A549 (cell line): ENCODE data around the gene ACAT2. TPM values are rescaled to one million over a fixed set of nuclear protein-coding genes. Genes with fewer than 3 reads are reported as not detected.

Source experiments
- ATAC-seq, 2 experiments: fragments of 200-7000 bp in 1 of 2; fragments of >200 bp in 1 of 2; cut with Nextera tagmentation in 1 of 2; cut with Tn5 transposase in 1 of 2; 3 replicates each; pipeline versions ENCODE4 v1.8.0 to v1.9.1; 2018 to 2020; ENCODE audit warnings: mild to moderate bottlenecking in 1 of 2, moderate library complexity in 1 of 2
- CTCF ChIA-PET: fragments of 300-600 bp; sonication (Branson Sonifier 250); formaldehyde crosslinking; extraction: SDS; loops from one replicate; lab custom pipeline; 2021; ENCODE audit warnings: antibody characterized with exemption, inconsistent platforms; lab: Yijun Ruan, JAX
- POLR2A ChIA-PET: fragments of 350-600 bp; formaldehyde crosslinking; extraction: SDS; loops from one replicate; lab custom pipeline; 2021; ENCODE audit warnings: antibody characterized with exemption, inconsistent platforms; lab: Yijun Ruan, JAX
- DNase-seq, 2 experiments: peaks; one replicate each; pipeline versions ENCODE4 v3.0.0 to v3.0.0-alpha.2; 2011 to 2016; ENCODE audit warnings: low read depth in 1 of 2, low spot score in 1 of 2
- FAIRE-seq: peaks from 2 replicates; lab custom pipeline; 2011; peaks lifted over from hg19 to GRCh38; lab: Jason Lieb, UNC
- H3K27ac ChIP-seq, 2 experiments: fragments of >200 bp; sonication (Bioruptor Twin); formaldehyde crosslinking; 3 replicates each; pipeline ENCODE4 v1.5.1; 2016 to 2017
- H3K4me1 ChIP-seq: fragments of >200 bp; sonication (Bioruptor Twin); formaldehyde crosslinking; 3 replicates; pipeline ENCODE4 v1.6.1; 2016
- H3K4me2 ChIP-seq: fragments of >200 bp; sonication (Bioruptor Twin); formaldehyde crosslinking; 3 replicates; pipeline ENCODE4 v1.6.1; 2016
- H3K4me3 ChIP-seq: fragments of >200 bp; sonication (Bioruptor Twin); formaldehyde crosslinking; 3 replicates; pipeline ENCODE4 v1.5.1; 2016
- H3K9me3 ChIP-seq: fragments of >200 bp; sonication (Bioruptor Twin); formaldehyde crosslinking; 3 replicates; pipeline ENCODE4 v1.6.1; 2016
- CBX2 ChIP-seq: fragments of 200-600 bp; sonication (generic); IDR thresholded peaks from 2 replicates; pipeline ENCODE4 v1.6.1; 2016; ENCODE audit warnings: low read depth, mild to moderate bottlenecking, borderline replicate concordance
- CEBPB ChIP-seq, 2 experiments: fragments of >200 bp in 1 of 2; sonication (Bioruptor Twin) in 1 of 2; formaldehyde crosslinking in 1 of 2; IDR thresholded peaks; 2 replicates each; pipeline ENCODE4 v1.6.1; 2012 to 2016
- EHMT2 ChIP-seq: fragments of 200-600 bp; sonication (generic); IDR thresholded peaks from 2 replicates; pipeline ENCODE4 v1.6.1; 2016; ENCODE audit warnings: antibody characterized with exemption, low read depth, mild to moderate bottlenecking, moderate library complexity
- FOSB ChIP-seq: fragments of 250-450 bp; sonication (Bioruptor Pico); IDR thresholded peaks from 2 replicates; pipeline ENCODE4 v1.5.0; 2020; ENCODE audit warnings: mild to moderate bottlenecking, moderate library complexity
- FOSL2 ChIP-seq, 2 experiments: fragments of 450-650 bp in 1 of 2; fragments of >200 bp in 1 of 2; sonication (Bioruptor Twin) in 1 of 2; formaldehyde crosslinking; IDR thresholded peaks; 2 replicates each; pipeline versions ENCODE4 v1.5.0 to v1.6.1; 2016 to 2020; ENCODE audit warnings: mild to moderate bottlenecking in 1 of 2, moderate library complexity in 1 of 2
- GATA3 ChIP-seq: IDR thresholded peaks from 2 replicates; pipeline ENCODE4 v1.6.1; 2012; ENCODE audit warnings: borderline replicate concordance
- HEYL ChIP-seq: fragments of 250-450 bp; sonication (Bioruptor Pico); IDR thresholded peaks from 2 replicates; pipeline ENCODE4 v1.8.0; 2021; ENCODE audit warnings: mild to moderate bottlenecking, moderate library complexity
- HOXB5 ChIP-seq: fragments of 250-450 bp; sonication (Bioruptor Pico); IDR thresholded peaks from 2 replicates; pipeline ENCODE4 v1.5.0; 2020; ENCODE audit warnings: mild to moderate bottlenecking, moderate library complexity
- JUN ChIP-seq, 2 experiments: fragments of >200 bp; sonication (Bioruptor Twin); formaldehyde crosslinking; IDR thresholded peaks; 2 replicates in 1 of 2; 3 replicates in 1 of 2; pipeline ENCODE4 v1.6.1; 2016 to 2017
- KDM5A ChIP-seq: fragments of 200-600 bp; sonication (generic); IDR thresholded peaks from 2 replicates; pipeline ENCODE4 v1.6.1; 2016; ENCODE audit warnings: antibody characterized with exemption, mild to moderate bottlenecking
- MAZ ChIP-seq: fragments of 150-350 bp; IDR thresholded peaks from 2 replicates; pipeline ENCODE4 v1.6.1; 2014; ENCODE audit warnings: antibody characterized with exemption, low read depth, low read length, borderline replicate concordance
- MYC ChIP-seq: IDR thresholded peaks from 2 replicates; pipeline ENCODE4 v1.6.1; 2012; ENCODE audit warnings: mild to moderate bottlenecking, inconsistent platforms, low read length, improper control_type of control experiment, borderline replicate concordance
- NFE2L2 ChIP-seq: fragments of 150-350 bp; conservative IDR thresholded peaks from 2 replicates; pipeline ENCODE4 v1.6.1; 2014; ENCODE audit warnings: low read length
- POLR2A ChIP-seq: IDR thresholded peaks from 2 replicates; pipeline ENCODE4 v1.6.1; 2012; ENCODE audit warnings: mild to moderate bottlenecking, low read length
- POLR2AphosphoS2 ChIP-seq: conservative IDR thresholded peaks from 2 replicates; pipeline ENCODE4 v1.6.1; 2012; ENCODE audit warnings: low read length, improper control_type of control experiment, inconsistent platforms
- RFX5 ChIP-seq: fragments of 450-650 bp; IDR thresholded peaks from 2 replicates; pipeline ENCODE4 v1.7.1; 2014; ENCODE audit warnings: antibody characterized with exemption, mild to moderate bottlenecking, moderate library complexity
- ZFP36 ChIP-seq: fragments of 450-650 bp; IDR thresholded peaks from 2 replicates; pipeline ENCODE4 v1.6.1; 2014; ENCODE audit warnings: borderline replicate concordance; ENCODE audit not compliant: partially characterized antibody
- ZNF302 ChIP-seq: fragments of 250-450 bp; sonication (Bioruptor Pico); IDR thresholded peaks from 2 replicates; pipeline ENCODE4 v1.9.0; 2021; ENCODE audit warnings: inconsistent platforms, mild to moderate bottlenecking, moderate library complexity
- ZSCAN20 ChIP-seq: fragments of 250-450 bp; sonication (Bioruptor Pico); IDR thresholded peaks from 2 replicates; pipeline ENCODE4 v1.8.0; 2022; ENCODE audit warnings: mild to moderate bottlenecking, moderate library complexity
- WGBS: methylation state at CpG from one replicate; pipeline ENCODE4 v1.1.6; 2017; ENCODE audit errors: missing lambda C conversion rate; 5-methylcytosine and 5-hydroxymethylcytosine counted together
- polyA plus RNA-seq, 4 experiments: library from polyadenylated mRNA; depleted of rRNA in 3 of 4; stranded (reverse); fragments of >200 nt; fragmentation: RNase III in 1 of 4; extraction: RNeasy Plus Mini Kit Qiagen cat#74134 plus additional on column Dnase treatment in 1 of 4; gene quantifications; 2 replicates in 3 of 4; 3 replicates in 1 of 4; pipeline ENCODE4 v1.2.3, GENCODE V29; 2011 to 2017
- TF ChIP-seq, protein P1 (sequence below): IDR thresholded peaks from 2 replicates; pipeline ENCODE4 v1.6.1; 2012; ENCODE audit warnings: low read depth, borderline replicate concordance
- TF ChIP-seq, protein P2 (sequence below): fragments of >200 bp; sonication (Bioruptor Twin); formaldehyde crosslinking; IDR thresholded peaks from 3 replicates; pipeline ENCODE4 v1.6.1; 2016
- TF ChIP-seq, protein P3 (sequence below): fragments of >200 bp; sonication (Bioruptor Twin); formaldehyde crosslinking; IDR thresholded peaks from 3 replicates; pipeline ENCODE4 v1.5.1; 2016
- TF ChIP-seq, protein P4 (sequence below): fragments of >200 bp; sonication (Bioruptor Twin); formaldehyde crosslinking; IDR thresholded peaks from 2 replicates; pipeline ENCODE4 v1.6.1; 2016

Gene ACAT2
- polyA plus RNA-seq, 2 of the 4 experiments (the other 2 are of a cell fraction) = 44.7 to 45.5 TPM

DNA sequence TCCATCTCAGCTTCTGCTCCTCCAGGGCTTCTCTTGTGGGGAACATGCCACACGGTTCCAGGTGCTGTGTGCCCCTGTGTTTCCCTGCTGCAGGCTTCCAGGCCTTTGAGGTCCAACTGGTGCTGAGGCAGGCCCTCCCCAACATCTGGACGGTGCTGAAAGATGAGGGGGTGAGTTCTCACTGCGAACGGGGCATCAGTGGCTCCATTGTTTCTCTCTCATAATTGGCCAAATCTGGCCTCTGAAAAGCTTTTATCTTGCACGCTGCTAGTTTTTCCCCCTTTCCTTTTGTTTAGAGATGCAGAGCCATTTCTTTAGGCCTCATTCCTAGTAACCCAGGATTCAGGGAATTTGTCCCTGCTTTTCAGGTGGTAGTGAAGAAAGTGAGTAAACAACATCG is 46.8 kb downstream of the ACAT2 start:
- ChIA-PET CTCF (no interaction called here), POLR2A (no interaction called here)
- no peak for ATAC-seq
- no peak for FAIRE-seq
- H3K9me3 ChIP-seq = no peaks in the 10 kb centered on the region
- no peak overlapping the region for H3K4me2 ChIP-seq
- no peaks in the 10 kb centered on the region for H3K4me1 ChIP-seq
- no peak for TF ChIP-seq GATA3
- TF ChIP-seq FOSL2 (IDR thresholded peaks at IDR 0.05) = no peak
- no peak for TF ChIP-seq FOSL2 (CRISPR knock-in tag; IDR thresholded peaks at IDR 0.05)
- TF ChIP-seq KDM5A = no peak
- no peak for TF ChIP-seq MYC
- no peak for TF ChIP-seq RFX5
- no peak for TF ChIP-seq CBX2
- WGBS = 55% methylated on average over 6 of the region's 6 CpGs
- H3K4me3 ChIP-seq = no peak overlapping the region
- H3K27ac ChIP-seq = no peak overlapping the region
- no peak for DNase-seq

DNA sequence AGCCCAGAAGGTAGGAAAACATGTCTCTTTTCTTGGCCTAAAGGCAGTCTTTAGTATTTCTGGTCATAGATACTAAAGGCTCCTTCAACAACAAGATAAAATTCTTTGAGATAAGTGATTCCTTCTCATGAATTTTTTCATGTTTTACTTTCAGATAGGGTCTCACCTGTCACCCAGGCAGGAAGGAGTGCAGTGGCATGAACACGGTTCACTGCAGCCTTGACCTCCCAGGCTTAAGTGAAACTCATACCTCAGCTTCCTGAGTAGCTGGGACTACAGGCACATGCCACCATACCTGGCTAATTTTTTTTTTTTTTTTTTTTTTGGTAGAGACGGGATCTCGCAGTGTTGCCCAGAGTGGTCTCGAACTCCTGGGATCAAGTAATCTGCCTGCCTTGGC is 47.3 kb downstream of the ACAT2 start:
- Histone ChIP-seq H3K4me1 (no peaks in the 10 kb centered on the region), H3K27ac (no peak overlapping the region), H3K4me3 (no peak overlapping the region), H3K4me2 (no peak overlapping the region), H3K9me3 (no peaks in the 10 kb centered on the region)
- ChIA-PET CTCF (no interaction called here), POLR2A (no interaction called here)
- no peak for ATAC-seq
- DNase-seq = no peak
- TF ChIP-seq CEBPB (IDR thresholded peaks at IDR 0.05) (no peak), FOSB (no peak), JUN (IDR thresholded peaks at IDR 0.05) (no peak), GATA3 (no peak), RFX5 (no peak), EHMT2 (no peak), HOXB5 (CRISPR knock-in tag) (no peak), POLR2AphosphoS2 (no peak), KDM5A (no peak), ZFP36 (no peak), HEYL (CRISPR knock-in tag) (no peak), MAZ (no peak), ZSCAN20 (CRISPR knock-in tag) (no peak), NFE2L2 (no peak), ZNF302 (CRISPR knock-in tag) (no peak), POLR2A (no peak)
- TF ChIP-seq, protein P1, sequence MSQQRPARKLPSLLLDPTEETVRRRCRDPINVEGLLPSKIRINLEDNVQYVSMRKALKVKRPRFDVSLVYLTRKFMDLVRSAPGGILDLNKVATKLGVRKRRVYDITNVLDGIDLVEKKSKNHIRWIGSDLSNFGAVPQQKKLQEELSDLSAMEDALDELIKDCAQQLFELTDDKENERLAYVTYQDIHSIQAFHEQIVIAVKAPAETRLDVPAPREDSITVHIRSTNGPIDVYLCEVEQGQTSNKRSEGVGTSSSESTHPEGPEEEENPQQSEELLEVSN = no peak
- TF ChIP-seq, protein P2, sequence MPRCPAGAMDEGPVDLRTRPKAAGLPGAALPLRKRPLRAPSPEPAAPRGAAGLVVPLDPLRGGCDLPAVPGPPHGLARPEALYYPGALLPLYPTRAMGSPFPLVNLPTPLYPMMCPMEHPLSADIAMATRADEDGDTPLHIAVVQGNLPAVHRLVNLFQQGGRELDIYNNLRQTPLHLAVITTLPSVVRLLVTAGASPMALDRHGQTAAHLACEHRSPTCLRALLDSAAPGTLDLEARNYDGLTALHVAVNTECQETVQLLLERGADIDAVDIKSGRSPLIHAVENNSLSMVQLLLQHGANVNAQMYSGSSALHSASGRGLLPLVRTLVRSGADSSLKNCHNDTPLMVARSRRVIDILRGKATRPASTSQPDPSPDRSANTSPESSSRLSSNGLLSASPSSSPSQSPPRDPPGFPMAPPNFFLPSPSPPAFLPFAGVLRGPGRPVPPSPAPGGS = no peak
- TF ChIP-seq, protein P3, sequence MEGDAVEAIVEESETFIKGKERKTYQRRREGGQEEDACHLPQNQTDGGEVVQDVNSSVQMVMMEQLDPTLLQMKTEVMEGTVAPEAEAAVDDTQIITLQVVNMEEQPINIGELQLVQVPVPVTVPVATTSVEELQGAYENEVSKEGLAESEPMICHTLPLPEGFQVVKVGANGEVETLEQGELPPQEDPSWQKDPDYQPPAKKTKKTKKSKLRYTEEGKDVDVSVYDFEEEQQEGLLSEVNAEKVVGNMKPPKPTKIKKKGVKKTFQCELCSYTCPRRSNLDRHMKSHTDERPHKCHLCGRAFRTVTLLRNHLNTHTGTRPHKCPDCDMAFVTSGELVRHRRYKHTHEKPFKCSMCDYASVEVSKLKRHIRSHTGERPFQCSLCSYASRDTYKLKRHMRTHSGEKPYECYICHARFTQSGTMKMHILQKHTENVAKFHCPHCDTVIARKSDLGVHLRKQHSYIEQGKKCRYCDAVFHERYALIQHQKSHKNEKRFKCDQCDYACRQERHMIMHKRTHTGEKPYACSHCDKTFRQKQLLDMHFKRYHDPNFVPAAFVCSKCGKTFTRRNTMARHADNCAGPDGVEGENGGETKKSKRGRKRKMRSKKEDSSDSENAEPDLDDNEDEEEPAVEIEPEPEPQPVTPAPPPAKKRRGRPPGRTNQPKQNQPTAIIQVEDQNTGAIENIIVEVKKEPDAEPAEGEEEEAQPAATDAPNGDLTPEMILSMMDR = no peak
- TF ChIP-seq, protein P4, sequence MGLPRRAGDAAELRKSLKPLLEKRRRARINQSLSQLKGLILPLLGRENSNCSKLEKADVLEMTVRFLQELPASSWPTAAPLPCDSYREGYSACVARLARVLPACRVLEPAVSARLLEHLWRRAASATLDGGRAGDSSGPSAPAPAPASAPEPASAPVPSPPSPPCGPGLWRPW = no peak
- 56% methylated on average over 1 of the region's 4 CpGs for WGBS
- FAIRE-seq = no peak
